ENCODE results near the gene PEDS1. TPM values are rescaled to one million over a fixed set of nuclear protein-coding genes. Genes with fewer than 3 reads are reported as not detected.

Gene PEDS1
- total and polyA plus RNA-seq, 2 of the 13 experiments (the other 11 are each of a cell fraction or from before 2014, with no cell fraction given): 30.5 to 93.9 TPM

- TF ChIP-seq ZFP91 (CRISPR knock-in tag; IDR thresholded peaks at IDR 0.05; ENCODE audit: borderline replicate concordance): peak; percentile 46; the same call in 1 of the 2 replicates
- TF ChIP-seq PHF5A (CRISPR knock-in tag; IDR thresholded peaks at IDR 0.05; ENCODE audit: low read depth, unreplicated experiment): peak; percentile 41
- TF ChIP-seq PHF21A (CRISPR knock-in tag; IDR thresholded peaks at IDR 0.05): peak; percentile 90
- no peak for TF ChIP-seq HOXA7 (CRISPR knock-in tag; IDR thresholded peaks at IDR 0.05)
- peak; percentile 88 for TF ChIP-seq SALL1 (CRISPR knock-in tag; IDR thresholded peaks at IDR 0.05)
- no peak for TF ChIP-seq ZNF782 (CRISPR knock-in tag; IDR thresholded peaks at IDR 0.05; ENCODE audit: borderline replicate concordance)
- TF ChIP-seq SP5 (CRISPR knock-in tag; IDR thresholded peaks at IDR 0.05; ENCODE audit: borderline replicate concordance, low read depth): peak; percentile 54; the same call in 1 of the 2 replicates
- TF ChIP-seq ZBTB20 (CRISPR knock-in tag; IDR thresholded peaks at IDR 0.05; ENCODE audit: borderline replicate concordance, low read depth): peak; percentile 68; the same call in 1 of the 2 replicates
- TF ChIP-seq CREB1 (IDR thresholded peaks at IDR 0.05): peak; percentile 88
- TF ChIP-seq CREB1 (CRISPR knock-in tag; IDR thresholded peaks at IDR 0.05): peak; percentile 96
- TF ChIP-seq ZNF501 (CRISPR knock-in tag; IDR thresholded peaks at IDR 0.05): peak; percentile 99
- TF ChIP-seq FOXO1 (CRISPR knock-in tag; IDR thresholded peaks at IDR 0.05): peak; percentile 82
- TF ChIP-seq ZNF580 (CRISPR knock-in tag; IDR thresholded peaks at IDR 0.05; ENCODE audit: borderline replicate concordance, low read depth): peak; percentile 60; the same call in 1 of the 2 replicates
- TF ChIP-seq NR0B2 (CRISPR knock-in tag; IDR thresholded peaks at IDR 0.05): no peak
- peak; percentile 62 for TF ChIP-seq FOSL2 (CRISPR knock-in tag; IDR thresholded peaks at IDR 0.05)
- TF ChIP-seq ZNF367 (CRISPR knock-in tag; IDR thresholded peaks at IDR 0.05; ENCODE audit: borderline replicate concordance): no peak
- peak; percentile 48; the same call in 1 of the 2 replicates for TF ChIP-seq ZFP1 (CRISPR knock-in tag; IDR thresholded peaks at IDR 0.05)
- TF ChIP-seq ZNF441 (CRISPR knock-in tag; IDR thresholded peaks at IDR 0.05; ENCODE audit: borderline replicate concordance): peak; percentile 68; the same call in 1 of the 2 replicates
- peak; percentile 73 for TF ChIP-seq BHLHE40 (IDR thresholded peaks at IDR 0.05; ENCODE audit: low read length)
- TF ChIP-seq MAFF (IDR thresholded peaks at IDR 0.05; ENCODE audit: low read depth, low read length): no peak
- no peak for TF ChIP-seq ELK4 (CRISPR knock-in tag; IDR thresholded peaks at IDR 0.05; ENCODE audit: borderline replicate concordance)
- TF ChIP-seq ZKSCAN8 (CRISPR knock-in tag; IDR thresholded peaks at IDR 0.05; ENCODE audit: borderline replicate concordance): peak; percentile 89; the same call in 1 of the 2 replicates
- TF ChIP-seq ZNF589 (CRISPR knock-in tag; conservative IDR thresholded peaks at IDR 0.05): no peak
- TF ChIP-seq, protein P1, sequence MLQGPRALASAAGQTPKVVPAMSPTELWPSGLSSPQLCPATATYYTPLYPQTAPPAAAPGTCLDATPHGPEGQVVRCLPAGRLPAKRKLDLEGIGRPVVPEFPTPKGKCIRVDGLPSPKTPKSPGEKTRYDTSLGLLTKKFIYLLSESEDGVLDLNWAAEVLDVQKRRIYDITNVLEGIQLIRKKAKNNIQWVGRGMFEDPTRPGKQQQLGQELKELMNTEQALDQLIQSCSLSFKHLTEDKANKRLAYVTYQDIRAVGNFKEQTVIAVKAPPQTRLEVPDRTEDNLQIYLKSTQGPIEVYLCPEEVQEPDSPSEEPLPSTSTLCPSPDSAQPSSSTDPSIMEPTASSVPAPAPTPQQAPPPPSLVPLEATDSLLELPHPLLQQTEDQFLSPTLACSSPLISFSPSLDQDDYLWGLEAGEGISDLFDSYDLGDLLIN (CRISPR knock-in tag; IDR thresholded peaks at IDR 0.05; ENCODE audit: borderline replicate concordance): peak; percentile 87; the same call in 1 of the 2 replicates
Observed at GRCh38 chr20:50115591-50116367, 37.7 kb downstream of the PEDS1 start (continued).

Data from HepG2 (cell line).